ENCODE results near the gene TTLL4.

DNA sequence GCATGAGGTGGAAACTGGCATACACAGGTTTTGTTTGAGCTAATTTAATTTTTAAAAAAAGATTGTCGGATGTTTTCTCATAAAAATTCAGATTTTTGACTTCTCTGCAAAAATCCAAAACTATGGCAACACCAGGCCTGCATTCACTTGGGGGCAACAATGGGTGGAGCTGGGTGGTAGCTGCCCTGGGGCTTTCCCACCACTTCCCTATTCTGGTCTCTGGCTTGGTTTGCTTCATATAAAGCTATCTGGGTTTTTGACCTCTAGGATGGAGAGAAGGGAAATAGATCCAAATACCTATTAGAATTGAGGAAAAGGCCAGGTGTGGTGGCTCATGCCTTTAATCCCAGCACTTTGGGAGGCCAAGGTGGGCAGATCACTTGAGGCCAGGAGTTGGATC, 65.9 kb downstream of the TTLL4 start:
- TF ChIP-seq TAF1 (IDR thresholded peaks at IDR 0.05; ENCODE audit: low read depth, low read length): no peak
- TF ChIP-seq POLR2A (IDR thresholded peaks at IDR 0.05; ENCODE audit: low read depth, low read length): no peak
- no peak for TF ChIP-seq POLR2AphosphoS5 (IDR thresholded peaks at IDR 0.05; ENCODE audit: low read depth, low read length)
- no peak for TF ChIP-seq POU2F2 (IDR thresholded peaks at IDR 0.05; ENCODE audit: low read depth, low read length)

Measured in GM12891 (cell line).